IMR-90 (cell line): Measurements from ENCODE around the gene RHOBTB1. TPM values are rescaled to one million over a fixed set of nuclear protein-coding genes. Genes with fewer than 3 reads are reported as not detected.
"Not testable (repeated sequence)": the region's sequence is repeated elsewhere in the genome, so short reads cannot be mapped to it uniquely, and the experiment has no call there.

Experiments
- ATAC-seq: fragments of 200-7000 bp; cut with Tn5 transposase; 2 replicates; pipeline ENCODE4 v1.9.1; 2020; ENCODE audit warnings: low read depth, mild to moderate bottlenecking, moderate library complexity
- BruUV-seq: library from RNA; stranded (reverse); fragments of 400-500 nt; replicated peaks from 2 replicates; lab custom pipeline; 2021; lab: Mats Ljungman, UMichigan
- CTCF ChIA-PET: fragments of 300-600 bp; formaldehyde crosslinking; extraction: SDS; loops from one replicate; lab custom pipeline; 2021; ENCODE audit warnings: antibody characterized with exemption; lab: Yijun Ruan, JAX
- POLR2A ChIA-PET: fragments of 300-600 bp; sonication (Branson Sonifier 250); formaldehyde crosslinking; loops from one replicate; lab custom pipeline; 2022; ENCODE audit warnings: antibody characterized with exemption; ENCODE audit not compliant: unreplicated experiment; lab: Charles Lee
- DNase-seq: peaks from one replicate; pipeline ENCODE4 v3.0.0; 2013
- H2AFZ ChIP-seq: replicated peaks from 2 replicates; pipeline ENCODE3; 2013; ENCODE audit warnings: low read length, mild to moderate bottlenecking; ENCODE audit not compliant: poor library complexity
- H2AK5ac ChIP-seq: 2 replicates; pipeline ENCODE4 v1.6.1; 2013; ENCODE audit warnings: low read depth, low read length, inconsistent platforms
- H2AK9ac ChIP-seq: replicated peaks from 2 replicates; pipeline ENCODE3; 2013; ENCODE audit warnings: mild to moderate bottlenecking, low read depth, low read length, moderate library complexity; ENCODE audit not compliant: poor library complexity
- H2BK120ac ChIP-seq: 2 replicates; pipeline ENCODE4 v1.6.1; 2013; ENCODE audit warnings: low read depth, low read length, inconsistent platforms
- H2BK15ac ChIP-seq: 3 replicates; pipeline ENCODE4 v1.6.1; 2013; ENCODE audit warnings: low read depth, low read length, inconsistent platforms
- H2BK20ac ChIP-seq: 2 replicates; pipeline ENCODE4 v1.6.1; 2013; ENCODE audit warnings: low read depth, mild to moderate bottlenecking, inconsistent platforms, low read length, moderate library complexity
- H2BK5ac ChIP-seq: 2 replicates; pipeline ENCODE4 v1.6.1; 2013; ENCODE audit warnings: mild to moderate bottlenecking, low read depth, low read length, inconsistent platforms; ENCODE audit not compliant: poor library complexity, severe bottlenecking
- H3K14ac ChIP-seq: replicated peaks from 2 replicates; pipeline ENCODE4 v1.6.1; 2013; ENCODE audit warnings: low read depth, low read length, inconsistent platforms
- H3K18ac ChIP-seq: 2 replicates; pipeline ENCODE4 v1.6.1; 2013; ENCODE audit warnings: low read depth, low read length, control low read depth
- H3K23ac ChIP-seq: 2 replicates; pipeline ENCODE4 v1.6.1; 2013; ENCODE audit warnings: low read depth, low read length, inconsistent platforms
- H3K27ac ChIP-seq: 2 replicates; pipeline ENCODE4 v1.5.1; 2013; ENCODE audit warnings: mild to moderate bottlenecking, control low read depth, low read length; ENCODE audit not compliant: insufficient read depth
- H3K27me3 ChIP-seq: 2 replicates; pipeline ENCODE4 v1.6.1; 2013; ENCODE audit warnings: low read length; ENCODE audit not compliant: control insufficient read depth, insufficient read depth
- H3K36me3 ChIP-seq: 2 replicates; pipeline ENCODE4 v1.6.1; 2013; ENCODE audit warnings: low read length, mixed read lengths; ENCODE audit not compliant: control insufficient read depth, insufficient read depth
- H3K4ac ChIP-seq: 2 replicates; pipeline ENCODE4 v1.6.1; 2013; ENCODE audit warnings: low read depth, low read length, inconsistent platforms
- H3K4me1 ChIP-seq: 2 replicates; pipeline ENCODE4 v1.6.1; 2013; ENCODE audit warnings: low read length, mixed read lengths; ENCODE audit not compliant: control insufficient read depth, insufficient read depth
- H3K4me2 ChIP-seq: 2 replicates; pipeline ENCODE4 v1.6.1; 2013; ENCODE audit warnings: low read depth, mild to moderate bottlenecking, control low read depth, low read length, moderate library complexity
- H3K4me3 ChIP-seq: 2 replicates; pipeline ENCODE4 v1.5.1; 2013; ENCODE audit warnings: low read depth, mild to moderate bottlenecking, control low read depth, low read length, moderate library complexity; ENCODE audit not compliant: insufficient read depth
- H3K56ac ChIP-seq: 2 replicates; pipeline ENCODE4 v1.6.1; 2013; ENCODE audit warnings: low read length, inconsistent platforms; ENCODE audit not compliant: insufficient read depth; ENCODE audit errors: extremely low read depth
- H3K79me1 ChIP-seq, 2 experiments: 2 replicates each; pipeline ENCODE4 v1.6.1; 2013; ENCODE audit warnings: low read length in 2 of 2, inconsistent platforms in 1 of 2, low read depth in 1 of 2
- H3K9ac ChIP-seq: 2 replicates; pipeline ENCODE4 v1.6.1; 2013; ENCODE audit warnings: low read depth, low read length, control low read depth
- H3K9me1 ChIP-seq: 2 replicates; pipeline ENCODE4 v1.6.1; 2013; ENCODE audit warnings: low read length, inconsistent platforms; ENCODE audit not compliant: insufficient read depth
- H3K9me3 ChIP-seq: 2 replicates; pipeline ENCODE4 v1.6.1; 2013; ENCODE audit warnings: low read length; ENCODE audit not compliant: control insufficient read depth, insufficient read depth
- H4K20me1 ChIP-seq: 2 replicates; pipeline ENCODE4 v1.6.1; 2013; ENCODE audit warnings: low read length, inconsistent platforms; ENCODE audit not compliant: insufficient read depth
- H4K5ac ChIP-seq: 2 replicates; pipeline ENCODE4 v1.6.1; 2013; ENCODE audit warnings: mild to moderate bottlenecking, low read depth, low read length, control low read depth
- H4K8ac ChIP-seq, 2 experiments: 2 replicates each; pipeline ENCODE4 v1.6.1; 2013; ENCODE audit warnings: low read depth in 2 of 2, low read length in 2 of 2, control low read depth in 1 of 2, inconsistent platforms in 1 of 2
- H4K91ac ChIP-seq: 2 replicates; pipeline ENCODE4 v1.6.1; 2013; ENCODE audit warnings: low read depth, low read length, inconsistent platforms; ENCODE audit not compliant: insufficient read depth
- WGBS, 2 experiments: methylation state at CpG; one replicate each; pipeline versions ENCODE4 v1.1.5 to v1.1.7; 2013; ENCODE audit warnings: missing lambda C conversion rate in 2 of 2; ENCODE audit not compliant: insufficient read length in 1 of 2; ENCODE audit errors: extremely low coverage in 2 of 2; 5-methylcytosine and 5-hydroxymethylcytosine counted together
- dilution Hi-C: fragments of 300-500 bp; cut with HindIII; formaldehyde crosslinking; loops from one replicate; pipeline ENCODE4 v1.14.3; 2018; ENCODE audit warnings: low sequenced_read_pairs; ENCODE audit not compliant: unreplicated experiment
- in situ Hi-C: fragments of 300-500 bp; cut with MboI; formaldehyde crosslinking; loops from 3 replicates; pipeline ENCODE4 v1.14.3; 2019; ENCODE audit warnings: low sequenced_read_pairs, inconsistent platforms, mixed read lengths
- intact Hi-C: fragments of 100-400 bp; cut with micrococcal nuclease; formaldehyde crosslinking; loops from 2 replicates; pipeline ENCODE4 v1.10.0; 2022
- polyA plus RNA-seq, 3 experiments: library from polyadenylated mRNA; depleted of rRNA; stranded (reverse); fragments of >200 nt; gene quantifications; 2 replicates each; pipeline ENCODE4 v1.2.3, GENCODE V29; 2012; ENCODE audit warnings: low replicate concordance in 1 of 3
- total RNA-seq: library from RNA; depleted of rRNA; stranded (reverse); fragments of >200 nt; gene quantifications from 2 replicates; pipeline ENCODE4 v1.2.3, GENCODE V29; 2012

Gene RHOBTB1
- total and polyA plus RNA-seq, 2 of the 4 experiments (the other 2 are of a cell fraction), result 8.9 to 15.2 TPM

DNA sequence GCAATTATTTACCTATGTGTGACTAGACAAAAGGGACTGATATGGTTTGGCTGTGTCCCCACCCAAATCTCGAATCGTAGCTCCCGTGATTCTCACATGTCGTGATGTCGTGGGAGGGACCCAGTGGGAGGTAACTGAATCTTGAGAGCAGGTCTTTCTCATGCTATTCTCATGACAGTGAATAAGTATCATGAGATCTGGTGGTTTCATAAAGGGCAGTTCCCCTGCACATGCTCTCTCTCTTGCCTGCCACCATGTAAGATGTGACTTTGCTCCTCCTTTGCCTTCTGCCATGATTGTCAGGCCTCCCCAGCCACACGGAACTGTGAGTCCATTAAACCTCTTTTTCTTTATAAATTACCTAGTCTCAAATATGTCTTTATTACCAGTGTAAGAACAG is 37.2 kb downstream of the RHOBTB1 start:
- no CpG with 5 or more reads among the region's 6 CpGs for whole genome bisulfite sequencing, 2 experiments
- H3K56ac ChIP-seq, H3K27ac ChIP-seq, POLR2A ChIA-PET, DNase-seq, H3K23ac ChIP-seq, H3K27me3 ChIP-seq, ATAC-seq, H3K4me3 ChIP-seq, H4K8ac ChIP-seq, H4K20me1 ChIP-seq, H2BK5ac ChIP-seq, H2AK9ac ChIP-seq, H2BK20ac ChIP-seq, intact Hi-C loops, H3K14ac ChIP-seq, H2AFZ ChIP-seq, H3K4me2 ChIP-seq, H4K91ac ChIP-seq, H3K9me3 ChIP-seq, in situ Hi-C loops, H3K18ac ChIP-seq, H3K9ac ChIP-seq, H3K4ac ChIP-seq, dilution Hi-C loops, H3K4me1 ChIP-seq, H2BK15ac ChIP-seq, H2BK120ac ChIP-seq, H4K5ac ChIP-seq, CTCF ChIA-PET, BruUV-seq, H2AK5ac ChIP-seq, H3K9me1 ChIP-seq: not testable (repeated sequence)
- peaks cover 0 to 10% of the 10 kb centered on the region in 2 experiments; a peak in 2 of 4 replicates for H3K79me1 ChIP-seq
- peaks cover 24% of the 10 kb centered on the region for H3K36me3 ChIP-seq
